ENCODE measurements around the gene GABRG3.

DNA sequence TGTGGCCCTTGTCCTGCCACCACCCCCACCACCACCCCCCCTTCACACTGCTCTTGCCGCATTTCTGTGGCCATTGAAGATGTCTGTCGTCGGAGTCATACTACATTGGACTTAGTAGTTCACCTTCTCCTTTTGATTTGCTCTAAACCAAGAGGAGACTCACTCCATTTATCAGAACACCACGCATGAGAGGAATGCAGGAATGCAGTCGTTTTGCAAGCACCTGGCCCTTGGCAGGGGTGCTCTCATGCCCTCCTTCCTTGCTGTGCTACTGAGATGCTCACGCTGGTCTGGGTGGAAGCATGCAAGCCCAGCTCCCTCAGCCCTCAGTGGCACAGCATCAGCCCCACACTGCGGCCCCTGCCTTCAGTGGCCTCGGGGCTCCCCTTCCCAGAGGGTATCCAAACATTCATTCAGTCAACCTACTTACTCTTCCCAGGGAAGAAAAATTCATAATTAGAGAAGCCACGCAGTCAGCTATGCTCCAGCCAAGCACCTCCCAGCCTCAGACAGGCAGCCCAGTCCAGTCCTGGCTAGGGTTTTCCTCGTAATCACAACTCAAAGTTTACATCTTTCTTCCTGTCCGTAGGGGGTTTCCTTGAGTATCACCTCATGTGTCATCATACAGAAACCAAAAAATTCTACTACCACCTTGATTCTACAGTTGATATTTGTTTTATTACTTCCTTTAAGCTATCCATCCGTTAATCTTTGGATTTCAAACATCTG lies 520.0 kb downstream of the GABRG3 start:
- TF ChIP-seq POLR2AphosphoS5 (IDR thresholded peaks at IDR 0.05; ENCODE audit: low read depth, low read length) (no peak), TAF1 (IDR thresholded peaks at IDR 0.05; ENCODE audit: borderline replicate concordance, insufficient read depth, low read length) (no peak), SIN3A (IDR thresholded peaks at IDR 0.05; ENCODE audit: borderline replicate concordance, insufficient read depth, low read length) (no peak)

Data from PFSK-1 (cell line).